Pancreas (tissue), 10 donors: ENCODE data around the gene PFKFB1. TPM values are rescaled to one million over a fixed set of nuclear protein-coding genes. Genes with fewer than 3 reads are reported as not detected.
"Not testable (repeated sequence)": the region's sequence is repeated elsewhere in the genome, so short reads cannot be mapped to it uniquely, and the experiment has no call there.

Experiments
- ATAC-seq, 4 donors: fragments of 200-7000 bp; cut with Tn5 transposase; one replicate each; pipeline versions ENCODE4 v1.8.0 to v1.9.1; 2020; ENCODE audit warnings: mild to moderate bottlenecking in 4 of 4, moderate library complexity in 4 of 4
- DNase-seq, 6 donors: peaks; one replicate each; pipeline ENCODE4 v3.0.0-alpha.2; 2020
- FAIRE-seq: peaks from 2 replicates; lab custom pipeline; 2012; peaks lifted over from hg19 to GRCh38; lab: Jason Lieb, UNC
- H3K27ac ChIP-seq, 4 donors: fragments of 200-600 bp; sonication (generic); 1 replicate in 3 of 4; 2 replicates in 1 of 4; pipeline versions ENCODE4 v1.5.0 to v1.8.0; 2020
- H3K27me3 ChIP-seq, 4 donors: fragments of 200-600 bp; one replicate each; pipeline ENCODE4 v1.8.0; 2021
- H3K36me3 ChIP-seq, 3 donors: fragments of 200-600 bp; sonication (generic) in 1 of 3; one replicate each; pipeline versions ENCODE4 v1.5.0 to v1.8.0; 2020 to 2021
- H3K4me1 ChIP-seq, 3 donors: fragments of 200-600 bp; one replicate each; pipeline ENCODE4 v1.8.0; 2021
- H3K4me3 ChIP-seq, 4 donors: fragments of 200-600 bp; sonication (generic) in 2 of 4; one replicate each; pipeline versions ENCODE4 v1.5.0 to v1.8.0; 2020 to 2021
- H3K9me3 ChIP-seq, 4 donors: fragments of 200-600 bp; one replicate each; pipeline ENCODE4 v1.8.0; 2021
- WGBS, 2 donors: extraction: QIAGEN DNeasy Blood & Tissue Kit; methylation state at CpG; one replicate each; pipeline ENCODE4 v1.1.7; 2013; 5-methylcytosine and 5-hydroxymethylcytosine counted together
- intact Hi-C, 3 donors: fragments of 100-400 bp; cut with DNase I; formaldehyde crosslinking; loops; one replicate each; pipeline versions ENCODE4 v1.11.1 to v1.14.2; 2022
- polyA plus RNA-seq, 2 donors: library from polyadenylated mRNA; stranded (reverse); fragments of 200-250 nt; gene quantifications; one replicate each; pipeline ENCODE4 v1.2.3, GENCODE V29; 2013
- total RNA-seq, 6 donors: library from RNA; stranded (reverse); fragmentation: NEBNext Ultra II Directional in 4 of 6; extraction: Animal tissue kit (Norgen Biotek cat#: 25700) in 4 of 6; gene quantifications; one replicate each; pipeline versions ENCODE4 v1.2.1 to v1.2.4, GENCODE V29; 2021 to 2023
- TF ChIP-seq, protein P1 (sequence below), 4 donors: fragments of 200-600 bp; sonication (generic) in 3 of 4; IDR thresholded peaks; one replicate each; pipeline versions ENCODE4 v1.5.0 to v1.8.0; 2021; ENCODE audit warnings: antibody characterized with exemption in 4 of 4
- donor health status: healthy with polysubstance abuse.
- donor health status: DM: no; HTN: no; CAD: no; lungs with moderate emphysema.
- donor health status: DM: no; HTN: no; CAD: no.
- donor health status: control.
- donor health status: control.
- donor health status: Bipolar disorder and iron deficiency.
- donor health status: DM: yes; HTN: yes; CAD: no.
- donor health status: DM: no; HTN: no; CAD: no.
- donor health status: DM: no; HTN: no; CAD: no.
- donor health status: DM: yes; HTN: yes; CAD: no.

Gene PFKFB1
- total and polyA plus RNA-seq, 8 donors = 0.22 to 3.7 (median 0.93) TPM

- TF ChIP-seq, protein P1, sequence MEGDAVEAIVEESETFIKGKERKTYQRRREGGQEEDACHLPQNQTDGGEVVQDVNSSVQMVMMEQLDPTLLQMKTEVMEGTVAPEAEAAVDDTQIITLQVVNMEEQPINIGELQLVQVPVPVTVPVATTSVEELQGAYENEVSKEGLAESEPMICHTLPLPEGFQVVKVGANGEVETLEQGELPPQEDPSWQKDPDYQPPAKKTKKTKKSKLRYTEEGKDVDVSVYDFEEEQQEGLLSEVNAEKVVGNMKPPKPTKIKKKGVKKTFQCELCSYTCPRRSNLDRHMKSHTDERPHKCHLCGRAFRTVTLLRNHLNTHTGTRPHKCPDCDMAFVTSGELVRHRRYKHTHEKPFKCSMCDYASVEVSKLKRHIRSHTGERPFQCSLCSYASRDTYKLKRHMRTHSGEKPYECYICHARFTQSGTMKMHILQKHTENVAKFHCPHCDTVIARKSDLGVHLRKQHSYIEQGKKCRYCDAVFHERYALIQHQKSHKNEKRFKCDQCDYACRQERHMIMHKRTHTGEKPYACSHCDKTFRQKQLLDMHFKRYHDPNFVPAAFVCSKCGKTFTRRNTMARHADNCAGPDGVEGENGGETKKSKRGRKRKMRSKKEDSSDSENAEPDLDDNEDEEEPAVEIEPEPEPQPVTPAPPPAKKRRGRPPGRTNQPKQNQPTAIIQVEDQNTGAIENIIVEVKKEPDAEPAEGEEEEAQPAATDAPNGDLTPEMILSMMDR (IDR thresholded peaks at IDR 0.05) = no peak
- DNase-seq (no peak), ATAC-seq (no peak), FAIRE-seq (peak; percentile 60)
- Histone ChIP-seq H3K9me3 (no peaks in the 10 kb centered on the region), H3K36me3 (no peaks in the 10 kb centered on the region), H3K4me1 (no peaks in the 10 kb centered on the region), H3K4me3 (no peak overlapping the region), H3K27ac (no peak overlapping the region), H3K27me3 (no peaks in the 10 kb centered on the region)
- intact Hi-C loops = no loop called here
These were observed 1.6 kb upstream of the PFKFB1 start for GRCh38 chrX:54995621-54996020.

DNA sequence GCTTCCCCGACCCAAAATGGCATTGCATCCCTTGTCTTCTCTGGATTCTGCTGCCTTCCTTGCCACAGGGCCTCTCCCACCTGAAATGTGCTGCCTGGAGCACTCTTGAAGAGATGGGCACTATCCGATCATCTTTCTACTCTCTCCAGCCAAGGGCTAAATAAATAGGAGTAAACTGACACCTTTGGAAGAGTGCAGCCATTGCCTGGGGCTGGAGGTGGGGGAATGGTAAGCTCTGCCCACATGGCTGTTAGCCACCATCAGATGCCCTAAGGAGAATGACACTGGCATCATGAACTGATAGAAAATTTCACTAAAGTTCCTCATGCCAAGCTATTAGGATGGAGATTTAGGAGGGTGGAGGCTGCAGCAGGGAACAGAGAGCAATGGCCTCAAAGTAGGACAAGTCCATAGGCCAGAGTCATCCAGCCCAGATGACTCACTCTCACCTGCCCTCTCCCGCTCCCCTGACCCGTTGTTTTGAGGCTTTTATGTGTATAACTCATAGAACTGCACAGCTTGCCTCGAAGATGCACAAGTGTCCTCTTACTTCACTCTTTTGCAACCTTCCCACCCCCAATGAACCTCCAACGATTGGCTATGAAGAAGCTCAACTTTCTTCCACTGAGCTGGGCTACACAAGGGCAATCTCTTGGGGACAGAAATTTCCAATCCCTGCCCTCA lies 822 bp upstream of the PFKFB1 start:
- no peaks in the 10 kb centered on the region for H3K9me3 ChIP-seq
- ATAC-seq = no peak
- H3K27me3 ChIP-seq = peaks cover 0 to 4% (median 0%) of the 10 kb centered on the region in 4 donors
- H3K4me3 ChIP-seq = no peak overlapping the region
- DNase-seq = no peak
- H3K36me3 ChIP-seq = no peaks in the 10 kb centered on the region
- H3K4me1 ChIP-seq = no peaks in the 10 kb centered on the region
- intact Hi-C loops = no loop called here
- TF ChIP-seq, protein P1 (IDR thresholded peaks at IDR 0.05) = no peak
- FAIRE-seq = no peak
- peak overlapping the region in 1 of 4 donors; percentile 35 for H3K27ac ChIP-seq
- 73 to 78% methylated on average over 6 of the region's 6 CpGs for WGBS, 2 donors

DNA sequence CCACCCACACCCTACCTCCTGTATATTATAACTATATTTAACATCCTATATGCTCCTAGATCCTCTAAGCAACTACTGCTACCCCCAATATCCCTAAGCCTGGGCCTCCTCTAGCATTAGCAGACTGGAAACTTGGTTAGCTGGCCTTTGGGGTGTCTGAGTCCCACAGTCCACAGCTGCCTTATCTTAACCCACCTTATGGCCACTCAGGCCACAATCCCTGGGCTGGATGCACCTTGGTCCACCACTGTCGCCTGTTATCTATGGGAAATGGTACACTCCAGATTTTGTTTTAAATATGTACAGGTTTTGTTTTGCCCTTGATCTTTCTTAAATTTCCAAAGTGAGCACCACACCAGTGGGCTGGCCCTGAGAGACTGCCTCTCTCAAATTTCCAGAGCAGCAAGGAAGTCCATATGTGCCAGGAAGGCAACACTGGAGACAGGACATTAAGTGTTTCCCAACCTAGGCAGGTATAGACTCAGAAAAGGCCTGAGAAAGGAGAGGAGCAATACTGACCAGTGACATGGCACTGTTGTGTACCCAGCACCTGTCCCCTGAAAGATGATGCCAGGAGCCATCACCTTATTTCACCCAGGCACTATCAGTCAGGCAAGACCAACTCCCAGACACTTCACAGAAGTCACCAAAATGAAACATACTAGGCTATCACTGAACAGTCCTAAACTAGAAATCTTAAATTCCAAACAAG lies 921 bp downstream of the PFKFB1 start:
- 94 to 100% methylated on average over 1 of the region's 1 CpG for WGBS, 2 donors
- no peak overlapping the region for H3K4me3 ChIP-seq
- DNase-seq (no peak), ATAC-seq (no peak), FAIRE-seq (no peak)
- TF ChIP-seq, protein P1 (IDR thresholded peaks at IDR 0.05) = no peak
- H3K36me3 ChIP-seq = no peaks in the 10 kb centered on the region
- H3K27me3 ChIP-seq = peaks cover 0 to 4% (median 0%) of the 10 kb centered on the region in 4 donors
- H3K9me3 ChIP-seq = no peaks in the 10 kb centered on the region
- no peak overlapping the region for H3K27ac ChIP-seq
- H3K4me1 ChIP-seq = no peaks in the 10 kb centered on the region
- intact Hi-C loops = no loop called here

GRCh38 chrX:54991706-54992105 lies 2.3 kb downstream of the PFKFB1 start:
- Histone ChIP-seq H3K27me3 (peaks cover 0 to 4% (median 0%) of the 10 kb centered on the region in 4 donors), H3K27ac (no peak overlapping the region), H3K36me3 (no peaks in the 10 kb centered on the region), H3K4me1 (no peaks in the 10 kb centered on the region), H3K4me3 (no peak overlapping the region), H3K9me3 (no peaks in the 10 kb centered on the region)
- 86 to 87% methylated on average over 2 of the region's 2 CpGs for WGBS, 2 donors
- TF ChIP-seq, protein P1 (IDR thresholded peaks at IDR 0.05) = no peak
- DNase-seq (no peak), FAIRE-seq (no peak), ATAC-seq (no peak)
- intact Hi-C loops = no loop called here

DNA sequence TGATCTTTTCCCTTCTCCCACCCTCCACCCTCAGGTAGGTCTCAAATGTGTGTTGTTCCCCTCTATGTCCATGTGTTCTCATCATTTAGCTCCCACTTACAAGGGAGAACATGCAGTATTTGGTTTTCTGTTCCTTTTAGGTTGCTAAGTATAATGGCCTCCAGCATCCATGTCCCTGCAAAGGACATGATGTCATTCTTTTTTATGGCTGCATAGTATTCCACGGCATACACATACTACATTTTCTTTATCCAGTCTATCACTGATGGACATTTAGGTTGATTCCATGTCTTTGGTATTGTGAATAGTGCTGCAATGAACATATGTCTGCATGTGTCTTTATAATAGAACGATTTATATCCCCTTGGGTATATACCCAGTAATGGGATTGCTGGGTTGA lies 10.7 kb downstream of the PFKFB1 start:
- H3K27me3 ChIP-seq, H3K36me3 ChIP-seq, H3K27ac ChIP-seq, DNase-seq, intact Hi-C loops, FAIRE-seq, H3K4me1 ChIP-seq, ATAC-seq, H3K4me3 ChIP-seq, H3K9me3 ChIP-seq: not testable (repeated sequence)
- WGBS, 2 donors = 81 to 90% methylated on average over 2 of the region's 2 CpGs
